ENCODE results near the gene ZC3H7A.
A peak's percentile ranks its signal among the peaks of the same experiment; 100 is the strongest.
"Not testable (repeated sequence)": the region's sequence is repeated elsewhere in the genome, so short reads cannot be mapped to it uniquely, and the experiment has no call there.

ZC3H7A gene

DNA sequence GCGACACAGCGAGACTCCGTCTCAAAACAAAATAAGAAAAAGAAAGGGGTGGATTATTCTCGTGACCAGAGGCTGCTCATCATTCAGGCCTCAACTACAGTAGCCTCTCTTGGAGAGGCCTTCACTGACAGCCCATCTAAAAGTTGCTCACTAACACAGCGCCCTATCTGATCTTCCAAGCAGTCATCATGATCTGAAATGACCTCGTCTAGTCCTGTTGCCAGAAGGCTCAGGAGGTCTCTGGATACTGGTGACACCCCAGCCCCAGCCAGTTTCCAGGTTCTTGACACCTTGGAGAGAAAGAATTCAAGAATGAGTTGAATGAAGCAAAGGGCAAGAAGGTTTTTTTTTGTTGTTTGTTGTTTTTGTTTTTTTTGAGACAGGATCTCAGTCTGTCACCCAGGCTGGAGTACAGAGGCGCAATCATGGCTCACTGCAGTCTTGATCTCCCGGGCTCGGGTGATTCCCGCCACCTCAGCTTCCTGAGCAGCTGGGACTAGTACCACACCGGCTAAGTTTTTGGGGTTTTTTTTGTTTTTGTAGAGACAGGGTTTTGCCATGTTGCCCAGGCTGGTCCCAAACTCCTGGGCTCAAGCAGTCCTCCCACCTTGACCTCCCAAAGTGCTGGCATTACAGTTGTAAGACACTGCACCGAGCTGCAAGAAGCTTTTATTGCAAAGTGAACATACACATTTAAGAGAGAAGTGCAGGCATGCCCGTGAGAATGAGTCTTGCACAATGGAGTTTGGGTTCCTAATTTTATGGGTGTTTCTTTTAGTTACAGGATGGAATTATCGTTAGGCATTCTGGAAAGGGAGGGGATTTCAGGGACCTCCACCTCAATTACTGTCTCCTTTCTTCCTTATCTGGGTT lies 2.7 kb upstream of the ZC3H7A start:
- DNase-seq, result no peak

DNA sequence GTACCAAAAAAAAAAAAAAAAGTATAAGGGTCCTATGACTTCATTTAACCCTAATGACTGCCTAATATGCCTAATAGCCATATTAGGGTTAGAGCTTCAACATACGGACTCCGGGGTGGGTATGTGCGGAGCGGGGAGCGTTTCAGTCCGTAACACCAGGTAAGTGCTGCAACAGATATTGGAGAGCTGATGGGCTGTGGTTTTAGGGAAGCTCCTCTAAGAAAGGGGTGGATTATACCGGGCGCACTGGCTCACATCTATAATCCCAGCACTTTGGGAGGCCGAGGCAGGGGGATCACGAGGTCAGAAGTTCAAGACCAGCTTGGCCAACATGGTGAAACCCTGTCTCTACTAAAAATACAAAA lies 1.9 kb upstream of the ZC3H7A start:
- DNase-seq, result no peak

DNA sequence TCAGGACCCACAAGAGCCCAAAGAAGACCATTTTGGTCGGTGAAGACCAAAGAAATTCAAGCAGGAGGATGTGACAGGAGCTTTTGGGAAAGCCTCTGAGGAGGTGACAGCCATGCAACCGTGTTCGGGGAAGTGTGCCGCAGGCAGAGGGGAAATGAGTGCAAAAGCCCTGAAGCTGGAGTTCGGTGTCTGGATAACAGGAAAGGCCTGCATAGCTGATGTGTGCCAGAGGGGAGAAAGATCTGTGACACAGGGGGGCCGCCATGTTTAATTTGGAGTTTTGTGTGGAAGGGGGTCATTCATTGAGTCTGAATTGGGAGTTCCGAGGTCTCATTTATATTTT lies 870 bp upstream of the ZC3H7A start:
- peak; percentile 38 for DNase-seq

DNA sequence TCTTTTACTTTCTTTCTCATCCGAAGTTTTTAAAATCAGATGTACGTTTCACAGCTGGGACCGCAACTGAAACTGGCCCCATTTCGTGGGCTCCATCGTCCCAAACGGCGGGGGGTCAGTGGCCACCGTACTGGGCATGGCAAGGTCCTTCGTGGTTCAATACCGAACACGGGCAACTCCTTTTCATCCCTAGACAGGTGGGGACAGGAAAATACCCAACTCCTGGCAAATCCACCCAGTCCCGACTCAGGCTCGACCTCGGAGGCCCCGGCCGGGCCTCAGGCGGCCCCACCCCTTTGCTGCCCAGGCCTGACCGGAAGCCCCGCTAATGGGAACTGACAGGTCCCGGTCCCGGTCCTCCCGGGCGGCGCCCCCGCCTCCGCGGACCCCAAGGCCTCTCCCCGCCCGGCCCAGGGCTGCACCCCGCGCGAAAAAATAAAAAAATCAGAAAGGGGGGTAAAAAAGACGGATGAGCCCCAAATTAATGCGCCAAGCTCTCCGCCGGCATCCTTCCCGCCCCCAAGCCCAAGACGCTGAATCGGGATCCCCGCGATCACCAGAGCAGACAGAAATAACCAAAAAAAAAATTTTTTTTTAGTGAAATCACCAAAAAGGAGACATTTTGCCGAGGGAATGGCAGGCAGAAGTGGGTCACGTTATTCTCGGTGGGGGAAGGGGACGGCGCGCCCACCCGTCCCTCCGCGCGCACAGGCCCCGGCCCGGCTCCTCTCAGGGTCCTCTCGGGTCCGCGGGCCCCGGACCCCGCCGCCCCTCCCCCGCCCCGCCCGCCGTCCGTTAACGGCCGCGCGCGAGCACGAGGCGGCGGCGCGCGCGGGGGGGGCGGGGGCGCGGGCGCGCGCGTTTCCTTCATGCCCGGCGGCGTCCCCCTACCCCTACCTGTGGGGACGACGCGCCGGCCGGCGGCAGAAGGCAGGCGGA lies 562 bp downstream of the ZC3H7A start:
- peak; percentile 64 for DNase-seq

DNA sequence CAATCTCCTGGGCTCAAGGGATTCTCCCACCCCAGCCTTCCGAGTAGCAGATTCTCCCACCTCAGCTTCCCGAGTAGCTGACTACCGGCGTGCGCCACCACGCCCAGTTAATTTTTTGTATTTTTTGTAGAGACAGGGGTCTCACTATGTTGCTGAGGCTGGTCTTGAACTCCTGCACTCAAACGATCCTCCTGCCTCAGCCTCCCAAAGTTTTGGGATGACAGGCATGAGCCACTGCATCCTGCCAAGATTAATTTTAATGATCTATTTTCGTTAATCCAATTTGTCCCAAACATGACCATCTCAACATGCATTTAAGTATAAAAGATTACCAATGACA lies 1.2 kb downstream of the ZC3H7A start:
- DNase-seq, result no peak

DNA sequence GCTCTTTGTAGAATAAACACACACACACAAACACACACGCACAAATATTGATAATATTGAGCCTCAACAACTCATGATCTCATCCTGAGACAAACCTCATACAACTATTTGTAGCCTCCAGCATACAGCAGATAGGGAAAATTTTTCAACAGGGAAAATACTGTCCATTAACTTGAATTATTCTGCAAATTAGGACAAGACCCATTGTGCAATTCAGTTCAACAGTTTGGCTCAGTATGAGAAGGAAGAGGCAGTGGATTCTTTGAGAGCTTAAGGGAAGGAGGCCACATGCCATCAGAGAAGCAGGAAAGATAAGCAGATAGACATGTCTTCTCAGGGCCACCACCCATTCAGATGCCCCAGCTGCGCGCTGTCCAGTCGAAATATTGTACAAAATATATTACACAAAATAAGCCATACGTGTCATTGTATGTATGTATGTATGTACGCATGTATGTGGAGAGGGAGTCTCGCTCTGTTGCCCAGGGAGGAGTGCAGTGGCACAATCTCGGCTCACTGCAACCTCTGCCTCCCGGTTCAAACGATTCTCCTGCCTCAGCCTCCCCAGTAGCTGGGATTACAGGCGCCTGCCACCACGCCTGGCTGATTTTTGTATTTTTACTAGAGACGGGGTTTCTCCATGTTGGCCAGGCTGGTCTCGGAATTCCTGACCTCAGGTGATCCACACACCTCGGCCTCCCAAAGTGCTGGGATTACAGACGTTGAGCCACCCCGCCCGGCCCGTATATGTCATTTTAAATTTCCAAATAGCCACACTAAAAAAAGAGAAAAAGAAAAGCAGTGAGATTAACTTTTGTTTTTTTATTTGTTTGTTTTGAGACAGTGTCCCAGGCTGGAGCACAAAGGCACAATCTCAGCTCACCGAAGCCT lies 1.8 kb downstream of the ZC3H7A start:
- DNase-seq, result no peak

DNA sequence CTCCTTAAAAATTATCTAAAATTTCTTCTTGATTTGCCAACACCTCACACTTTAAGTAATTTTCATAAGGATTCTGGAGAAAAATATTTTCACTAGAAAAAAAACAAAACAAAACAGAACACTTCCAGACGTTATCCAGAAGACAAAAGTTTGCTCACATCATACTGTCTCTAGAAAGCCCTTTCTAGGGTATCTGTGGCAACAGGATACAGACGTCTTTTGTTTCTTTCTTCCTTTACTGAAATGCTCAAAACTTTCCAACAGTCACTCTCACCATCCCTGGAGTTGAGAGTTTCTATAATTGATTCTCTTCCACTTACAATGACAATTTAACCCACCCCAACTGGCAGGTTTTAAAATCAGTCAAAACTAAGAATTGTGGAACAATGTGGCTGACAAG lies 2.6 kb downstream of the ZC3H7A start:
- DNase-seq, result no peak

DNA sequence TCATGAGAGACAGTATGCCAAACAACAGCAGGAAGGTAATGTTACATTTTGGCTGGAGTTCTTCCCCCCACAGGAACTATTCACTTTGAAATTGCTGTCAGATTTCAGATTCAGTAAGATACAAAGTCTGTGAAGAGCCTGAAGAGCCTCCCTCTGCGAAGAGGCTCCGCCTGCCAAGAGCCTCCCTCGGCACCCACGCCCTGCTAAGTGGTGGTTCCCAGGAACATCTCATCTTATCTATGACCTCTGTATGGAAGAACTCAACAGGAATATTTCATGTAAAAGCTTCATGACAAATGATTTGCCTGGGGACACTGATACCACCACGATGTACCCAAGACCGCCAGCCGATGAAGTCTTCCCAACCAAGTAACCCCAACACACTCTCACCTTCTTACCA lies 3.2 kb downstream of the ZC3H7A start:
- DNase-seq, result no peak

DNA sequence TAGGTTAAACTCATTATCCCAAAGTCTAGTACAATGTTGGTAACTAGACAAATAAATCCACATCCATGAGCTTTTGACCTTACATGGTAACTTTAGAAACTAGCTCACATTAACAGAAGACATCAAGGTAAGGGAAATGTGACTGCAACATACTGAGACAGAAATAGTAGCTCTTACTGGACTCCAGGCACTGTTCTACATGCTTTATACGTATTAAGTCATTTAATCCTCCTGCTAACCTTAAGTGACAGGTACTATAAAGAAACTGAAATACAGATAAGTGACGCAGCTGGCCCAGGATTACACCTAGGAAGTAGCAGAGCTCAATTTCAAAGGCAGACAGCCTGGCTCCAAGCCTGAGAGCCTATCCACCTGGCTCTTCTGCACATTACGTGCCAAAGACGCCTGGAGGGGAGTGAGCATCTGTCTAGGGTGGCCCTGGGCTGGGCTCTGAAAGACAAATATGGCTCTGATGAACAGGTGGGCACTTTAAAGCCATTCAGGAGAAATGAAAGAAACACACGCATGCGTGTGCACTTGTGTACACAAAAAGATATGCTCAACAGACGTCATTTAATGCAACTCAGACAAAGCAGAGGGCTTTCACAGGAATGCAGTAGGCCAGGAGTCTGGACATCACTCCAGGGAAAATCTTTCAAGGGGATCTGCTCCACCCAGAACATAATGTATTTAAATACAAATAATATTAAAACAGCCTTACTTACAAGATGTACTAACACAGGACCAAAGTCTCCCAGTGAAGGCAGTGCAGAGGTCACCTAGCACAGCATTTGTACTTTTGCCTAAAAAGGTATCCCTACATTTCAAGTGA lies 4.4 kb downstream of the ZC3H7A start:
- no peak for DNase-seq

DNA sequence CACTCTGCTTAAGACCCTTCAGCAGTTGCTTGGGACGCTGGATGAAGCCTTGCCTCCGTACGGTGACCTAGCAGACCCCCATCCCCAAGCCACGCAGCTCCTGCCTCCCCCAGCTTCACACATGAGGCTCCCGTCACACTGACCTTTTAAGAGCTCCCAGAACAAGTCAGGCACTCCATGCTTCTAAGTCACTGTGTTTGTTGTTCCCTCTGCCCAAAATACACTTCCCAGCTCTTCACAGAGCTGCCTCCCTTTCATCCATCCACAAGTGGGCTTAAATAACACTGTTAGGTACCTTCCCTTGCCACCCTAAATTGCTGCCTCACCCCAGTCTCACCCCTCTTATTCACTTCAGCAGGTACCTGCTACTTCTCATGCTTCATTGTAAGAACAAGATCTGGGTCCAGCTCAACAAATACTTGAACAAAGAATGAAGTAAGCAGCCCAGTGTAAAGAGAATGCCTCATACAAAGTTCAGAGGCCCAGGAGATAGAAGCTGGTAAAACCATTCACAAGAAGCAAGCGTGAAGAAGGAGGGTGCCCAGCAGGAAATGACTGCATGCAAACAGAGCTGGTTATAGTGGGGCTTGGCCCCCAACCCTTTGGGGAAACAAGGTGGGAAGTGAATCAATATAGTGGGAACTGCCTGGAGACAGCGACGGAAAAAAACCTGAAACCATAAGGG lies 5.8 kb downstream of the ZC3H7A start:
- no peak for DNase-seq

DNA sequence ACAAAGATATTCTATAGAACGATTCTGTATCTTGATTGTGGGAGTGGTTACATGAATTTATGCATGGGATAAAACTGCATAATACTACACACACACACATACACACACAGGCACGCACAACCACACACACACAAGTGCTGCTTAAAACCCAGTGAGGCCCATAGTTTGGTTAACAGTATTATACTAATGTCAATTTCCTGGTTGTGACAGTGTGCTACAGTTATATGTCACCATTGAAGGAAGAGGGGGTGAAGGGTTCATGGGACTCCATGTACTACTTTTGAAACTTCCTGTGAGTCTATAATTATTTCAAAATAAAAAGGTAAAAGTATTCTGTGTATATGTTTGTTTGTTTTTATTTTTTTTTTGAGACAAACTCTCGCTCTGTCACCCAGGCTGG lies 8.1 kb downstream of the ZC3H7A start:
- no peak for DNase-seq

DNA sequence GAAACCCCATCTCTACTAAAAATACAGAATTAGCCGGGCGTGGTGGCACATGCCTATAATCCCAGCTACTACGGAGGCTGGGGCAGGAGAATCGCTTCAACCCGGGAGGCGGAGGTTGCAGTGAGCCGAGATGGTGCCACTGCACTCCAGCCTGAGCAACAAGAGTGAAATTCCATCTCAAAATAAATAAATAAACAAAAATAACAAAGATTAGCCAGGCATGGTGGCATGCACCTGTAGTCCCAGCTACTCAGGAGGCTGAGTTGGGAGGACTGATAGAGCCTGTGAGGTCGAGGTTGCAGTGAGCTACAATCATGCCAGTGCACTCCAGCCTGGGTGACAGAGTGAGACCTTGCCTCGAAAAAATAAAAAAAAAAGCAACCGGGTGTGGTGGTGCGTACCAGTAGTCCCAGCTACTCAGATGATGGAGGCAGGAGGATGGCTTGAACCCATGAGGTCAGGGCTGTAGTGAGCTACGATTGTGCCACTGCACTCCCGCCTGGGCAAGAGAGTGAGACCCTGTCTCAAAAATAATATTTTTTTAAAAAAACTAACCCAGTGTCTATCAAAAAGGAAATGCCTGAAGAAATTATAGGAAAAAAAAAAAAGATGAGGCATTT lies 12.0 kb downstream of the ZC3H7A start:
- not testable (repeated sequence) for DNase-seq

DNA sequence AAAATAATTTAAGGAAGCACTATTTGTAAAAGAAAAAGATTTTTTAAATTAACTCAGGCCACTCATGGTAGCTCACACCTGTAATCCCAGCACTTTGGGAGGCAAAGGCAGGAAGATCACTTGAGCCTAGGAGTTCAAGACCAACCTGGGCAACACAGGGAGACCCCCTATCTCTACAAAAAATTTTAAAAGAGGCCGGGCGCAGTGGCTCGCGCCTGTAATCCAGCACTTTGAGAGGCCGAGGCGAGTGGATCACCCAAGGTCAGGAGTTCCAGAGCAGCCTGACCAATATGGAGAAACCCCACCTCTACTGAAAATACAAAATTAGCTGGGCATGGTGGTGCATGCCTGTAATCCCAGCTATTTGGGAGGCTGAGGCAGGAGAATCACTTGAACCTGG lies 12.7 kb downstream of the ZC3H7A start:
- not testable (repeated sequence) for DNase-seq

DNA sequence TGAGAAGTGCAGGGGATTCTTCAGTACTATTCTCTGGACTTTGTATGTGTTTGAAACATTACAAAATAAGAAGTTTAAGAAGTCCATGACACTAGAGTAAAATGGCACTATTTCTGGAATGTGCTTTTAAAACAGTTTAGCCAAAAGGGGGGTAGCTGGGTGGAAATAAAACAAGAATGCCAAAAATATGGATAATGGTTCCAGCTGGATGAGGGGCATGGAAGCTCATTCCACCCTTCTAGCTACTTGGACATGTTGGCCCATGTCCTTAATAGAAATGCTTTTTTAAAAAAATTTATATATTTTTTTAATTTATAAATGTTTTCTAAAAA lies 13.1 kb downstream of the ZC3H7A start:
- DNase-seq, result no peak

DNA sequence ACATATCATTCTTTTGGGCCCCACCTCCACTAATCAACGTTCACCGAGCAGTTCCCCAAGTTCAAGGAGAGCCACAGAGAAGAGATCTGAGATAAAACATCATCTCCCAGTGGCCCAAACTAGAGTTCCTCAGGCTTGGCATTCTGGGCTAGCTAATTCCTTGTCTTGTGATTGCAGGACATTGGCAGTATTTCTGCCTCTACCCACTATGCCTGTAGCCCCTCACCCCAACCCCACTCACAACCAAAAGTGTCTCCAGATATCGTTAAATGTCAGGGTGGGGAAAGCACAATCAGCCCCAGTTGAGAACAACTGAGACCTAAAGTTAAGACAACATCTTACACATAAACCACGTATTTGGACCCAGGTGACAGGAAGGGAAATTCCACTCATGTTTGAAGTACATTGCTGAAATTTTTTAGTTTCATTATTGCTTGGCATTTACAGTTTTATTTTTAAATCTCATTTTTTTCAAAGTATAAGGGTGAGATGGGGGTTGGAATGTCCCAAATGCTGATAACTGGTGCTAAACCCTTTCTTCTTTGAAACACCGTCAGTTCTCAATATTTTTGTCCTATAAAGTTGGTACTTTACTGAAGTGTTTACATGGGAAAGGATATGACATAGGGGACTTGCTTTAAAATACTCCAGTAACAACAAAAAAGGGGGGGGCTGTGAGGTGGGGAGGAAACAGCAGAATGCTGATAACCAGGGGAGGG lies 13.6 kb downstream of the ZC3H7A start:
- peak; percentile 53 for DNase-seq

DNA sequence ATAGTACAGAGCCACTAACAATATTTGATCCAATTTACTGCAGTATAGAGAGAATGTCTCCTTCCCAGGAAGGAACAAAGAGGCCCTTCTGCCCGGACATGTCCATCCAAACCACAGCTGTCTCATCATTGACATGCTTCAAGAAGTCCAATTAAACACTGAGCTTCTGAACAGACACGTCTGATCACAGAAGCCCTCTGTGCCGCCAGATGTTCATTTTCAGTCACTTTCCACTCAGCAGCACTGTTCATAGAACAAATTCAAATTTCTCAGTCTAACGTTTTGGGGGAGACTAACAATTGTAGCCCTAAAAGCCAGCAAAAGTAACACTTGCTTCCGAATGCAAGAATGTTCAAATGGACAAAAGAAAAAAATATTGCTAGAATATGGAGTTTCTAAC lies 15.3 kb downstream of the ZC3H7A start:
- DNase-seq, result no peak

DNA sequence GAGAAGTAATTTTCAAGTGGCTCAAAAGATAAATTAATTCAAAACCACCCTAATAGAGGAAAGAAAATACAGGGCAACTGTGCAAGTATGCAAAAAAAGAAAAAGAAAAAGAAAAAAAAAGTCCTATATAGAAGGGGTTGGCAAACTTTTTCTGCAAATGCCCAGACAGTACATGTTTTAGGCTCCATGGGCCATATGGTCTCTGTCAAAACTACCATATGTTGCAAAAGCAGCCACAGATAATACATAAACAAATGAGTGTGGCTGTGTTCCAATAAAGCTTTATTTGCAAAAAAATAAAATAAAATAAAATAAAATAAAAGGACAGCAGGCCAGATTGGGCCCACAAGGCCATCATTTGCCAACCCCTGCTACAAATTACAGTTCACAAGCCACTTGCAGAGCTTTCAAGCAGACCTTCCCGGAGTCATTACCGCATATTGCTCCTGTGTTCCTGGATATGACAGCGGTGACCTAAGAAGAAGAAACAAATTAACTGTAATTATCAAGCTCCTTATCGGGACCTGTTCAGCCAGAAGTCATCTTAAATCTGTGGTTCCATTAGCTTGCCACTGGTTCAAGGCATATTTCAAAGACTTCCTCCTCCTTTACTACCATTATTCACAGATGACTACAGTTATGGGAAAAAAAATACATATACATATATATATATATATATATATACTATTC lies 15.9 kb downstream of the ZC3H7A start:
- DNase-seq, result no peak

DNA sequence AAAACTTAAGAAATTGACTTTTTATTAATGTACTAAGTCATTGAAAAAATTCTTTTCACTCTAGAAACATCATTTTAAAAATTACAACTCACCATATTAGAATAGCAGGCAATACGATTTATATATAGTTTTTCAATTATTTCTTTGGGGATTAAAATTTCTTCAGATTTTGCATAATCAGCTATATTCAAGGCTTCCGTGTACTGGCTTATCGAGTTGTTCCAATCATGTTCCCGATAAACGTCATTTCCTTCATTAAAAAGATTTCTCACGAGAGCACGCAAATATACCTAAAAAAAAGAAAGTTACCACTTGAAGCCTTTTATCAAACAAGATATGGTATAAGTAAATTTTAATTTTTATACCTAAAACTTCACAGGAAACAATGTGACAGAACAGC lies 18.0 kb downstream of the ZC3H7A start:
- DNase-seq, result no peak

DNA sequence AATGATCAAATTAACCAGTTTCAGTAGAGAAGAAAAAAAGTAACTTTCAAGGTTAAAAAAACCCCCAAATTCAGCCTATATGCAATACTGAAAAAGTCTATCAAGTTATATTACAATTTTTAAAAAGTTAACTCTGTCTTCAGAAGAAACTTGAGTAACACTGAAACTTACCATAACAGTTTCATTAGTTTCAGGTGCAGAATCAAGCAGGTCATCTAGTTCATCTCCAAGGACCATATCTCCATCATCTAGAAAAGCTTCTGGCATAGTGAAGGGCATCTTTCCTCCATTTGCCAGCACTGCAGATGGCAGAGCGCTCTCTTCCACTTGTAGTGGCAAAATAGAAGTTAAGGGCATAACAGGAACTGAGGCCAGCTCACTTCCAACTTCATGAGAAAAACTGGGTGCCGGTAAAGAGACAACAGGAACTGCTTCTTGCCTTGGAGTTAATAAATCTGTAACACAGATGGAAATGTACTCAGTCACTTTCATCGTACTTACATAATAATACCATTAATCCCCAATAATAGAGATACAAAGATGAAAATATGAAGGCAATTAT lies 22.9 kb downstream of the ZC3H7A start:
- no peak for DNase-seq

DNA sequence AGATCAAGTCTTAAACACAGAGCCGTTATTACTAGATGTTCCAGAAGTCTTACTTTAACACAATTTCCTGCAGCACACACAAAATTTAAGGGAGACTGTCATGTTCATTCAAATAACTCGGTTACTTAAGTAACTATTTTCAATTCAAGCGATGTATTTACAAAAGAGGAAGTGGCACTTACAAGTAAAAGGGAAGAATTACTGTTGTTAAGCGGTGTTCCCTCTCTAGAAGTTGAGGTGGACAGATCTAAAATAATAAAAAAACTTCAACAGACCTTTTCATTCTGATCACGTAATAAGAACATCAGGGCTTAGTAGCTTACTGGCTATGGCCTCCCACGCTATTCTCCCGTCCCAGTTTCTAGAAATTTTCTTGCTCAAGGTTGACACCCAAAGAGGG lies 28.2 kb downstream of the ZC3H7A start:
- no peak for DNase-seq

Measured in activated CD4-positive, CD25-positive, alpha-beta regulatory T cell treated with anti-CD3 and anti-CD28 coated beads, Interleukin-2, amount 50 U/mL, for 72 hours (primary cell).